IPS-15b (cell line): ENCODE results near the gene TMEM53.

Source experiments
- H3K27me3 ChIP-seq: one replicate; pipeline ENCODE4 v1.6.1; 2013; ENCODE audit warnings: low read length; ENCODE audit not compliant: control insufficient read depth, insufficient read depth
- H3K36me3 ChIP-seq: one replicate; pipeline ENCODE4 v1.6.1; 2013; ENCODE audit warnings: low read length; ENCODE audit not compliant: control insufficient read depth, insufficient read depth
- H3K4me1 ChIP-seq: one replicate; pipeline ENCODE4 v1.6.1; 2013; ENCODE audit warnings: mild to moderate bottlenecking, low read length; ENCODE audit not compliant: control insufficient read depth, insufficient read depth
- H3K4me3 ChIP-seq: one replicate; pipeline ENCODE4 v1.5.1; 2013; ENCODE audit warnings: low read depth, low read length
- H3K9ac ChIP-seq: one replicate; pipeline ENCODE4 v1.6.1; 2013; ENCODE audit warnings: low read depth, mild to moderate bottlenecking, low read length
- H3K9me3 ChIP-seq: one replicate; pipeline ENCODE4 v1.6.1; 2013; ENCODE audit warnings: mild to moderate bottlenecking, low read length; ENCODE audit not compliant: control insufficient read depth, insufficient read depth

The TMEM53 gene

DNA sequence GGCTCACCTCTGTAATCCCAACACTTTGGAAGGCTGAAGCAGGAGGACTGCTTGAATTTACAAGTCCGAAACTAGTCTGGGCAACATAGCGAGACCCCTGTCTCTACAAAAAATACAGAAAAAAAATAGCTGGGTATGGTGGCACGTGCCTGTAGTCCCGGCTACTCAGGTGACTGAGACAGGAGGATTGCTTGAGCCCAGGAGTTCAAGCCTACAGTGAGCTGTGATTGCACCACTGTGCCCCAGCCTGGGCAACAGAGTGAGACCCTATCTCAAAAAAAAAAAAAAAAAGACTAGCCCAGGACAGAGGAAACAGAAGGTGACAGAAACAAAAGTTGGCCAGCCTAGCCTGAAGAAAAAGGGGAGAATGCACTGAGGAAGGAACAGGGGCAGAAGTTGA, 21.4 kb upstream of the TMEM53 start:
- Histone ChIP-seq H3K27me3 (no peaks in the 10 kb centered on the region), H3K4me1 (no peaks in the 10 kb centered on the region), H3K9me3 (no peaks in the 10 kb centered on the region), H3K36me3 (no peaks in the 10 kb centered on the region), H3K9ac (no peak overlapping the region), H3K4me3 (no peak overlapping the region)

DNA sequence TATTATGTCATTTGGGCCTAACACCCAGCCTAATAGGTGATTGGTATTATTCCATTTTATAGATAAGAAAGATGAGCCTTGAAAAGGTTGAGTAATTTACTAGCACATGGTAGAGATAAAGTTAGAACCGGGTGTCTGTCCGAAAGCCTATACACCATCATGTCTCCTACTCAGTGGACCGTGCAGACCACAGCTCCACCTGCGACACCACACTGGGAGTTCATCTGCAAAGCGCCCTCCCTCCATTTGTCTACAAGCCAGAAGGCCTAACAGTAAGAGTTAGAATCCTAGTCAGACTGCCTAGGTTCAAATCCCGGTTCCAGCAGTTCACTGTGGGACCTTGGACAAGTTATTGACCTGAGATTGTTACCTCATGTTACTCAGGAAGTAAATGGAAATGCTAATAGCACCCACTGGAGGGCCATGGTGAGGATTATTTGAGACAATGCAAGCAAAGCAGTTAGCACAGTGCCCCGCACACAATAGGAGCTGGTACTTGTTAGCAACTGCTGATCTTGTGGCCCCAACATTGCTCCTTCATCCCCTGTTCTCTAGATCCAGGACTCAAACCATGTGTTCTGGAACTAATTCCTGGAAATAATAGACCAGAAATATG, 20.7 kb upstream of the TMEM53 start:
- H3K4me3 ChIP-seq: no peak overlapping the region
- no peaks in the 10 kb centered on the region for H3K4me1 ChIP-seq

DNA sequence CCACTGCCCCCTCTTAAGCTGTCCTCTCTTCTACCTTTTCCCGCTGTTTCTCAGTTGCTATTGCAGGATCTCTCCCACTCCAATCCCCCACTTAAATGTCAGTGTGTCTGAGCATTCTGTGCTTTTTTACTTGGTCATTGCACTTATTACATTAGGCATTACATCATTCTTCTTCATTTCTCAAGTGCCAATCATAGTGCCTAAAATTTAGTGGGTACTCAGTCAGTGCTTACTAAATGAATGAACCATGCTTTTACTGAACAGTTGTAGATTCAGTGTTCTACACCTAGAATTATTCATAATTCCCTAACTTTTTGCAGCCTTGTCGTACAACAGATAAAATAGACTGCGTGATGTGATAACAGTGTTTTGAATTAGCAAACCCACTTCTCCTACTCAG, 19.6 kb upstream of the TMEM53 start:
- H3K9me3 ChIP-seq: no peaks in the 10 kb centered on the region
- H3K27me3 ChIP-seq: no peaks in the 10 kb centered on the region
- H3K9ac ChIP-seq: no peak overlapping the region
- no peak overlapping the region for H3K4me3 ChIP-seq
- no peaks in the 10 kb centered on the region for H3K36me3 ChIP-seq
- peaks cover 7% of the 10 kb centered on the region for H3K4me1 ChIP-seq

More for the DNA sequence above, 20.7 kb upstream of the TMEM53 start:
- H3K27me3 ChIP-seq: no peaks in the 10 kb centered on the region
- no peaks in the 10 kb centered on the region for H3K36me3 ChIP-seq
- no peak overlapping the region for H3K9ac ChIP-seq
- no peaks in the 10 kb centered on the region for H3K9me3 ChIP-seq

DNA sequence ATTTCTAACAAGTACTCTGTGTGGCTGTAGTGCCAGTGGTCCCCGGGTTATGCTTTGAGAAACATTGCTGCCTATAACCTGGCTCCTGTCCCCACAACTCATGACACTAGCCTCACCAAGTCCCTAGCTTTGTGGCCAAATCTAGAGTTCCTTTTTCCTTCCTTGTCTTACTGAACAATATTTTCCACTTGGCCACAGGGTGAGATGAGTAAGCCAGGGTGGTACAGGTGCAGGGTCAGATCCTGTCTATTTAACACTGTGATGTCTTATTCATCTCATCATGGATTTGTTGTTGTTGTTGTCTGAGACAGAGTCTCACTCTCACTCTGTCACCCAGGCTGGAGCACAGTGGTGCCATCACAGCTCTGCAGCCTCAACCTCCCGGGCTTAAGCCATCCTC, 18.9 kb upstream of the TMEM53 start:
- Histone ChIP-seq H3K27me3 (no peaks in the 10 kb centered on the region), H3K9ac (no peak overlapping the region), H3K9me3 (no peaks in the 10 kb centered on the region), H3K4me3 (no peak overlapping the region), H3K36me3 (no peaks in the 10 kb centered on the region), H3K4me1 (peaks cover 12% of the 10 kb centered on the region)

DNA sequence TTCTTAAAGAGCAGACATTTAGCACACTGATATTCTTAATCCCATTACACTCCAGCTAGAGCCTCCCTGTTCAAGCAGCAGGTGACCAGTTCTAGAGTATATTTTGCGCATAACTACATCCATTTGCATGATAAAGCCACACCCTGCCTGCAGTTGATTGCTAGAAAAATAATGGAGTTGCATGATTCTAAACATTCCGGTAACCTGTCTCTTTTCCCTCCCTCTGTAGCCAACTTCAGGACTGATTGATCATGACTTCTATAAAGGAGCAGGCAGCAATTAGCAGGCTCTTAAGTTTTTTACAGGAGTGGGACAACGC, 15.1 kb upstream of the TMEM53 start:
- H3K9me3 ChIP-seq: no peaks in the 10 kb centered on the region
- H3K4me1 ChIP-seq: peaks cover 12% of the 10 kb centered on the region
- no peak overlapping the region for H3K4me3 ChIP-seq
- H3K27me3 ChIP-seq: no peaks in the 10 kb centered on the region
- H3K36me3 ChIP-seq: no peaks in the 10 kb centered on the region
- H3K9ac ChIP-seq: no peak overlapping the region

DNA sequence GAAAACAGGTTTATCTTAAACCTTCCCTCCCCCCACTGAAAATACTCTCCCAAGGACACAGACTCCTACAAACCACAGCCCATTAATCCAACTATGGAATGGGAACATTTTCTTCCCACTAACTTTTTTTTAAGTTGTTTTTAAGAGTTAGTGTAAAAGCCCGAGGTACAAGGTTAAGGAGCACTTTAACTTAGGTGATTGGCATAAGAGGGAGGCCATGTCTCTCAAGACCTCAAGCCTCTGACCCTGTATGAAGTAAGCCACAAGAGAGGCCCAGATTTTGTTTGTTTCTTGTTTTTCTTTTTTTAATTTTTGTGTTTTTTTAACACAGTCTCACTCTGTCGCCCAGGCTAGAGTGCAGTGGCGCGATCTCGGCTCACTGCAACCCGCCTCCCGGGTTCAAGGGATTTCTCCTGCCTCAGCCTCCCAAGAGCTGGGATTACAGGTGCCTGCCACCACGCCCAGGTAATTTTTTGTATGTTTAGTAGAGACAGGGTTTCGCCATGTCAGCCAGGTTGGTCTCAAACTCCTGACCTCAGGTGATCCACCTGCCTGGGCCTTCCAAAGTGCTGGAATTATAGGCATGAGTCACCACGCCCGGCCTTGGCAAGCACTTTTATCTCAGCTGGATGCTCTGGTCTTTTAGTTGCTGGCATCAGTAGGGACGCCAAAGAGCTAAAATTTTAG, 14.6 kb upstream of the TMEM53 start:
- H3K9me3 ChIP-seq: no peaks in the 10 kb centered on the region
- peaks cover 12% of the 10 kb centered on the region for H3K4me1 ChIP-seq
- H3K9ac ChIP-seq: no peak overlapping the region
- H3K36me3 ChIP-seq: no peaks in the 10 kb centered on the region
- no peaks in the 10 kb centered on the region for H3K27me3 ChIP-seq
- H3K4me3 ChIP-seq: no peak overlapping the region

DNA sequence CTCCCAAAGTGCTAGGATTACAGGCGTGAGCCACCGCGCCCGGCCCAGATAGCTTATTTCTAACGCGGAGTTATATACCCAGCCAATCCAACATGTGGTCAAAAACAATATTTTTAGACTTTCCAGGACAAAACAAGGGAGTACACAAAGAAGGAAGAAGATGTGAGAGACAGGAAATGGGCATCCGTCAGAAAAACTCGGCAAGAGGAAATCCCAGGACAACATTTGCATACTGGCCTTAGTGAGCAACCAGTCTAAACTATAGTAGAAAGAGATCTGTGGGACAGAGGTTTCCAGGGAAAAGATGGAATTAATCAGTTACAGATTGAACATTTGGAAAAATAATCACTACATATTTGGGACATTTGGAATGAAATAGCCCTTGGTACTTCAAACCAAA, 11.6 kb upstream of the TMEM53 start:
- H3K4me3 ChIP-seq: no peak overlapping the region
- H3K9ac ChIP-seq: no peak overlapping the region
- no peaks in the 10 kb centered on the region for H3K36me3 ChIP-seq
- peaks cover 19% of the 10 kb centered on the region for H3K4me1 ChIP-seq
- no peaks in the 10 kb centered on the region for H3K9me3 ChIP-seq
- H3K27me3 ChIP-seq: no peaks in the 10 kb centered on the region

DNA sequence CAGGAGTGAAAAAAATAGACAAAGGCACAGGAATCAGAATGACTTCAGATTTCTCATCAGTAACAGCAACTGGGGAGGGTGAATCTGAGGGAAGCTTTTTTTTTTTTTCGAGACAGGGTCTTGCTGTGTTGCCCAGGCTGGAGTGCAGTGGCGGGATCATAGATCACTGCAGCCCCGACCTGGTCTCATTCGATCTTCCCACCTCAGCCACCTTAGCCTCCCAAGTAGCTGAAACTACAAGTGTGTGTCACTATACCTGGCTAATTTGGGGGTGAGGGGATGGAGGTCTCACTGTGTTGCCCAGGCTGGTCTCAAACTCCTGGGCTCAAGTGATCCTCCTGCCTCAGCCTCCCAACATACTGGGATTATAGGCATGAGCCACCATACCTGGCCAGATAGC, 10.9 kb upstream of the TMEM53 start:
- no peak overlapping the region for H3K9ac ChIP-seq
- H3K4me3 ChIP-seq: no peak overlapping the region
- peaks cover 19% of the 10 kb centered on the region for H3K4me1 ChIP-seq
- no peaks in the 10 kb centered on the region for H3K36me3 ChIP-seq
- H3K27me3 ChIP-seq: no peaks in the 10 kb centered on the region
- H3K9me3 ChIP-seq: no peaks in the 10 kb centered on the region

DNA sequence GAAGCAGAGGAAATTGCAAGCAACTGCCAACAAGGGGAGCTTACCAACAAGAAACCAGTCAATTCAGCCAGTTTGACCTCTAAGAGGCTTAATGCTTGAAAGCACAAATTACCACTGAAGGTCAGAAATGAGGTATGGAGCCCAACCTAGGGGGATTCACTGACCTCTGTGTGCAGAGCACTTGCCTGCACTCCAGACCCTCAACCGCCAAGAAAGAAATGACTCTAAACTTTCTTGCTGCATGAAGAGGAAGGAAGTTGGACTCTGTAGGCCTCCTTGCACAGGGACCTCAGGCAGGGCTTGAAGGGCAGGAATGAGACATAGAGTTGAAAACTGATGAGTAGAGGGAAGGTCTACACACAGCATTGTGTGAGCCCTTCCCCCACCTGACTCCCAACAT, 10.2 kb upstream of the TMEM53 start:
- peaks cover 17% of the 10 kb centered on the region for H3K4me1 ChIP-seq
- H3K9ac ChIP-seq: no peak overlapping the region
- no peaks in the 10 kb centered on the region for H3K27me3 ChIP-seq
- no peak overlapping the region for H3K4me3 ChIP-seq
- H3K36me3 ChIP-seq: no peaks in the 10 kb centered on the region
- H3K9me3 ChIP-seq: no peaks in the 10 kb centered on the region

DNA sequence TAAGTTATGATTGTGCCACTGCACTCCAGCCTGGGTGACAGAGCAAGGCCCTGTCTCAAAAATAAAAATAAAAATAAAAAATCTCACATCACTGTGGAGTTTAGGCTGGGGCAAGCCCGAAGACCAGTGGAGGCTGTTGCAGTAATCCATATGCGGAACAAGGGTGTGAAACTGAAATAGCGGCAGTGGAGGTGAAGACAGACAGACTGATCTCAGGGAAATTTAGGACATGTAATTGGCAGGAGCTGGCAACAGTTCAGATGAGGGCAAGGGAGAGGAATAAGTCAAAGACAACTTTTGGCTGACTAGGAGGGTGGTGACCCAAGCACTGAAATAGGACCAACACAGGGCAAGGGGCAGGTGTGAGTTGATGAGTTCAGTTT, 8.6 kb upstream of the TMEM53 start:
- H3K4me1 ChIP-seq: peaks cover 7% of the 10 kb centered on the region
- no peak overlapping the region for H3K4me3 ChIP-seq
- no peaks in the 10 kb centered on the region for H3K27me3 ChIP-seq
- no peaks in the 10 kb centered on the region for H3K9me3 ChIP-seq
- H3K9ac ChIP-seq: no peak overlapping the region
- H3K36me3 ChIP-seq: no peaks in the 10 kb centered on the region

DNA sequence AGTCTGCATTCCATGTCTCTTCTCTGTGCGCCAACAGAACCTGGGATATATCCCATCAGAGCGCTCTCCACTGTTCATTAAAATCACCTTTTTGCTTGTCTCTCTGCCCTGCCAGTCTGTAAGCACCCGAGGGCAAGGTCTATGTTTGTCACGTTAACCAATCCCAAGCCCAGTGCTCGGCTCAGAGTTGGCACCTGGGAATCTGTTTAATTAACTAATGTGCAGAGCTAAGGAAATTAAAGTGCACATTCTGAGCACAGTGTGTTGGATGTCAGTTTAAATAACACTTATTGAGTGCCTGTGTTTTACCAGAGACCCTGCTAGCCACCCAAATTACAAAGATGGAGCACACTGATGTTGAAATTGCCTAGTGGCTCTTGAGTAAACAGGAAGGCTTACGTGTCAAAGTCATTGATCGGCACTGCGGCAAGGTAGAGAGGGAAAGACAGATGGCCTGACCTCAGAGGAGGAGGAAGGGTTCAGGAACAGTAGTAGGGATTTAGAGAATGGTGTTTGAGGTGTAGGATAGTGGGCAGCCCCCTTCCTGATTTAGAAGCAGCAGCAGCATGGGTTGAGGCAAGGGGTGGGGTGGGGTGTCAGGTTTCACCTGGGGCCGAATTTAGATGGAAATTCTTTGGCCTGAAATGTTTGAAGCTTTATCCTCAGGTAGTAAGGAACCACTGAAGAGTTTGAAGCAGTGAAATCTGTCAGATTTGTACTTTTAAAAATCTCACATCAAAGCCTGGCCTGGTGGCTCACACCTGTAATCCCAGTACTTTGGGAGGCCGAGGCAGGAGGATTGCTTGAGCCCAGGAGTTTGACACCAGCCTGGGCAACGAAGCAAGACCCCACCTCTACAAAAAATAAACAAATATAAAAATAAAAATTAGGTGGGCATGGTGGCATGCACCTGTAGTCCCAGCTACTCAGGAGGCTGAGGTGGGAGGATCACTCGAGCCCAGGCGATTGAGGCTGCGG, 7.9 kb upstream of the TMEM53 start:
- peak overlapping the region; percentile 23 for H3K4me3 ChIP-seq
- H3K27me3 ChIP-seq: no peaks in the 10 kb centered on the region
- H3K9me3 ChIP-seq: no peaks in the 10 kb centered on the region
- H3K9ac ChIP-seq: no peak overlapping the region
- no peaks in the 10 kb centered on the region for H3K36me3 ChIP-seq
- H3K4me1 ChIP-seq: peaks cover 10% of the 10 kb centered on the region

DNA sequence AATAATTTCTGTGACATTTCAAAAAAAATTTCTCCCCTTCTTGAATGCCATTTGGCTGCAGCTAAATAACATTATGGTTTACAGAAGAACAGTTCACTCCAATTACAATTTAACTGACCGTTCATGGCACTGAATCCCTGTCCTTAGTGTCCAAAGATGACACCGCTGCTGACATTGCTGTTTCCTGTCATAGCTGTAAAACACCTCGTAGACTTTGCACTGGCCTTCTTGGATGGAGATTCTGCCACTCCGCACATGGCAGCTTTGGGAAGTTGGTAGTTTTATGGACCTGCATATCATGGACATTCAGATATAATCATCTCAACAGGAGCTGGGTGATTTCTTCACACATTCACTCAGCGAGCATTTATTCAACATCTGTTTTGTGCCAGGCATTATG, 5.2 kb upstream of the TMEM53 start:
- Histone ChIP-seq H3K4me3 (no peak overlapping the region), H3K4me1 (peaks cover 18% of the 10 kb centered on the region), H3K36me3 (no peaks in the 10 kb centered on the region), H3K27me3 (no peaks in the 10 kb centered on the region), H3K9me3 (no peaks in the 10 kb centered on the region), H3K9ac (no peak overlapping the region)
